ENCODE data around the gene TMEM120B.
"Not testable (repeated sequence)": the region's sequence is repeated elsewhere in the genome, so short reads cannot be mapped to it uniquely, and the experiment has no call there.

TMEM120B gene

DNA sequence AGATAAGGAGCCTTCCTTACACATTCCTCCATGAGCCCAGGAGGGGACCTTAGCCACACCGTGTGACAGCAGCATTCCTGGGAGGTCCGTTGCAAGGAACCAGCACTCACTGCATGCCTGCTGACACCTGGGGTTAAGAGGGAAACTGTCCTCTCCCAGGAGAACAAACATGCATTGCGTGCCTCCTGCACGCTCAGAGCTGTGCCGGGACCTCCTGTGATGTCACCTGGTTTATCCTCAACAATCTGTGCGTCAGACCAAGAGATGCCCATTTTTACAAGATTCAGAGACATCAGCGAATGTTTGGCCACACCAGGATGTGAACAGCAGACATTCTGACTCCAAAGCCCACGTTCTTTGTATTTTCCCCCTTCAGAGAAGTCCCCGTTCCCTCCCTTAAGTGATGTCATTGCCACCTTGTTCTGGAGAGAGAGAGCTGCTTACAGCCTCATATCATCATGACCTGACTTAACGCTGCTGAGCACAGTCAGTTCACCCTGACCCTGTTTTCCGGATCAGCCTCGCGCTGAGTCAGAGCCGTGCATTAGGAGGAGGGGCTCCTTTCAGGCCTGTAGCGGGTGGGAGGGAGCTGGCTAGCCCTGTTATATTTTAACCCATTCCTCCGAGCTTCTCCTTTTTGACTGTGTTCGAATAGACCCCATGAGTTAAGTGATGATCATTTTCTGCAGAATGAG is 36.2 kb downstream of the TMEM120B start:
- DNase-seq (ENCODE audit: low read depth): peak; percentile 40

DNA sequence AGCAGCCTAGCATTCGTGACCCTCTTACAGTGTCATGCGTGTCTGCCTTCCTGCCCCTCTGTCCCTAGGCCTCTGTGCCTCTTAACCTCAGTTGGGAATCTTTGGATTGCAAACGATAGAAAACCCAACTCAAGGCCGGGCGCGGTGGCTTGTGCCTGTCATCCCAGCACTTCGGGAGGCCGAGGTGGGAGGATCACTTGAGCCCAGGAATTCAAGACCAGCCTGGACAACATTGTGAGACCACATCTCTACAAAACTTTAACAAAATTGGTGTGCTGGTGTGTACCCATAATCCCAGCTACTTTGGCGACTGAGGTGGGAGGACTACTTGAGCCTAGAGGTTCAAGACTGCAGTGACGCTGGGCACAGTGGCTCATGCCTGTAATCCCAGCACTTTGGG is 36.7 kb downstream of the TMEM120B start:
- no peak for DNase-seq (ENCODE audit: low read depth)

DNA sequence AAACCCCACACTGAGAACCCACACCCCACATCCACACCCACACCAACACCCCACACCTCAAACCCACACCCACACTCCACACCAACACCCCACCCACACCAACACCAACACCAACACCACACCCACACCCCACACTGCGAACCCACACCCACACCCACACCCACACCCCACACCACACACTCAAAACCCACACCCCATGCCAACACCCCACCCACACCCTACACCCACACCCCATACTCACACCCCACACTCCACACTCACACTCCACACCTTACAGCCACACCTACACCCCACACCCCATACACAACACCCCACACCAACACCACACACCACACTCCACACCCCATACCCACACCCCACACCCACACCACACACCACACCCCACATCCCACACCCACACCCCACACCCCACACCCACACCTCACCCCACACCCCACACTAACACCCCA is 38.0 kb downstream of the TMEM120B start:
- DNase-seq (ENCODE audit: low read depth): no peak

DNA sequence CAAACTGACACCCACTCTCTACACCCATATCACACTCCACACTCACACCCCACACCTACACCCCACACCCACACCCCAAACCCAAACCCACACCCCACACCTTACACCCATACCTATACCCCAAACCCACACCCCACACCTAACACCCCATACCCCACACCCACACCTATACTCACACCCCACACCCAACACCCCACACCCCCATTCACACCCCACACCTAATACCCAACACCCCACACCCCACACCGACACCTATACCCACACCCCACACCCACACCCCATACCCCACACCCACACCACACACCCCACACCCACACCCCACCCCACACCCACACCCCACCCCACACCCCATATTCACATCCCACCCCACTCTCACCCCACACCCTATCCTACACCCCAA is 38.5 kb downstream of the TMEM120B start:
- DNase-seq (ENCODE audit: low read depth): no peak

DNA sequence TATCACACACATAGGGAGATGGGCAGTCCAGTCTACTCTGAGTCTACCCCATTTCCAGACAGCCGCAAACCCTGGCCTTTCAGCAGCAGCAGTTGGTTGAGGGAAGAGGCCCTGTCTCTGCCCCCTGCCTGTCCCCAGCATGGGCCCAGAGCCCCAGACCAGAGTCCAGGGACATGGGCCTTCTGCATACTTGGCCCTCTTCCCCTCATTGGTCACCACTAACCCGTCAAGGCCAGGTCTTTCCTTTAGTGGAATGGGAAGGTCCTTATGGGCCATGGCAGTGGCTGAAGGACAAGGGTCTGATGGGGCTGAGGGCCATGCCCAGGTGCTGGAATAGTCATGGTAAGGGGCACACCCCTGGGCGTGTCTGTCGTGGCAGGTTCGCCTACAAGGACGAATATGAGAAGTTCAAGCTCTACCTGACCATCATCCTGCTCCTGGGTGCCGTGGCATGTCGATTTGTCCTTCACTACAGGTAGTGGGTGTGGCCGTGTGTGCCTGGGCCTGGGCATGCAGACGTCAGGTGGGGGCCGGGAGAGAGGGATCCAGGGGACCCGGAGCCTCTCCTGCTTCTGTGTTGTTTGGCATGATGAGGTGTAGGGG is 39.3 kb downstream of the TMEM120B start:
- no peak for DNase-seq (ENCODE audit: low read depth)

DNA sequence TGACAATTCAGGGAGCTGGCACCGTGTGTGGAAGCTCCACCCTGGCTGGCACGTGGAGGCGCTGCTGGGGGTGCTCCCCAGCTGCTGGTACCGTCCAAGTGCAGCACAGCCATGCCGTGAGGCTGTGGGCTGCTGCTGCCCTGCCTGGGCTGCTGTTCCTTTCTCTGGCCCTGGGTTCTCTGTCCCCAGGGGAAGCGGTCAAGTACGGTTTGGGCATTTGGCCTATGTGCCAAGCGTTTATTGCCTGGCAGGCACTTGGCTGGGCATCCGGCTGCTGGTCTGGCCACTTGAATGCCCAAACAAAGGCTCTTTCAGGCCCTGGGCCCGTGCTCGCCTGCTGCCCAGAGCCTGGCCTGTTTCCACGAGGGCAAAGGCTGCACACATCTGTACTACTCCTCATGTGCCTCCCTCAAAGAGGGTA is 41.3 kb downstream of the TMEM120B start:
- no peak for DNase-seq (ENCODE audit: low read depth)

DNA sequence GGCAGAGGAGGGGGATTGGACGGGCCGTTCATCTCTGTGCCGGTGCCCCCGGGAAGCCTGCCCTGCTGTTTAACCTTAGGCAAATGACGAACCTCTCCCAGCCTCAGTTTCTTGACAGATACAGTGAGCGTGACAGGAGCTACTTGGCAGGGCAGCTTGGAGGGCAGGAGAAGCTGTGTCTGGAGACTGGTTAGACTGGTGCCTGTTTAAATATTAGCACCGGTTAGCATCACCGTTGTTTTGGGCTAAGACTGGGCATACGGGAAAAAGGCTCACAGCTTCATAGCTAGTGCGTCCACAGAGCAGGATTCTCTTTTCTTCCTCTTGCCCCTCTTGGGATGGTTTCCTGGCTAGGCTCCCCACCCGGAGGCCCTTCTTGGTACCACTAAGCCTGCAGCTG is 42.3 kb downstream of the TMEM120B start:
- no peak for DNase-seq (ENCODE audit: low read depth)

DNA sequence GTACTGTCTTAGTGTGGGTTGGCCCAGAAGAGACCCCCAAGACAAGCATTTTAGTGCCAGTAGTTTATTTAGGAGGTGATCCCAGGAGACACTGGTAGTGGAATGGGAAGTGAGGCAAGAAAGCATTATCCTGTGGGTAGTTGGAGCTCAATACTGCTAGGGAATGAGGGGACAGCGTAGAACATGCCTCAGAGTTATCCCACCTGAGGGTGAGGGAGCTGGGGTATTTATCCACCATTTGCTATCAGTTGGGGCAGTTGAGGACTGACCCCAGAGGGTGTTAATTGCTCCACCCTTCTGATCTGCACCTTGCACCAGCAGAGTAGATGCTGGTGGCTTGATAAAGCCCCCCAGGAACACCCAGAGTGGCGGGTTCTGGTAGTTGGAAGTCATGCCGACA is 43.0 kb downstream of the TMEM120B start:
- DNase-seq (ENCODE audit: low read depth): no peak

DNA sequence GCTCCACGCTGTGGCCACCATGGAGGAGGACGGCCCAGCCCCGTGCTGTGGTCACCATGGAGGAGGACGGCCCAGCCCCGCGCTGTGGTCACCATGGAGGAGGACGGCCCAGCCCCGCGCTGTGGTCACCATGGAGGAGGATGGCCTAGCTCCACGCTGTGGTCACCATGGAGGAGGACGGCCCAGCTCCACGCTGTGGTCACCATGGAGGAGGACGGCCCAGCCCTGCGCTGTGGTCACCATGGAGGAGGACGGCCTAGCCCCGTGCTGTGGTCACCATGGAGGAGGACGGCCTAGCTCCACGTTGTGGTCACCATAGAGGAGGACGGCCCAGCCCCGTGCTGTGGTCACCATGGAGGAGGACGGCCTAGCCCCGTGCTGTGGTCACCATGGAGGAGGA is 46.0 kb downstream of the TMEM120B start:
- DNase-seq (ENCODE audit: low read depth): not testable (repeated sequence)

DNA sequence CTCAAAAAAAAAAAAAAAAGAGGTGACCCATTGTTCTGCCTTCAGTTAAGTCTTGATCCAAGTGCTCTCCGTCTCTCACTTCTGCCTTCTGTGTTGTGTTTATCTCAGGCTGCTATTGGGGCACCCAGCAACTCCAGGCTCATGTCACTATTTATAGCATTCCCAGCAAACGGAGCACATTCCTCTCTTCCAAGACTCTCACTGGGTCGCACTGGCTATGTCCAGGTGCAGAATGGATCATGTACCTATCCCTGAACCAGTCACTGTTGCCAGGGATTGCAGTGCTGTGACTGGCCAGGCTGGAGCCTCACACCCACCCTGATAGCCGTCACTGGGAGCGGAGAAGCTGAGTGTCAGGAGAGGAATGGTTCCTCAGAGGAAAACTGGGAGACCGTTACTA is 49.7 kb downstream of the TMEM120B start:
- no peak for DNase-seq (ENCODE audit: low read depth)

DNA sequence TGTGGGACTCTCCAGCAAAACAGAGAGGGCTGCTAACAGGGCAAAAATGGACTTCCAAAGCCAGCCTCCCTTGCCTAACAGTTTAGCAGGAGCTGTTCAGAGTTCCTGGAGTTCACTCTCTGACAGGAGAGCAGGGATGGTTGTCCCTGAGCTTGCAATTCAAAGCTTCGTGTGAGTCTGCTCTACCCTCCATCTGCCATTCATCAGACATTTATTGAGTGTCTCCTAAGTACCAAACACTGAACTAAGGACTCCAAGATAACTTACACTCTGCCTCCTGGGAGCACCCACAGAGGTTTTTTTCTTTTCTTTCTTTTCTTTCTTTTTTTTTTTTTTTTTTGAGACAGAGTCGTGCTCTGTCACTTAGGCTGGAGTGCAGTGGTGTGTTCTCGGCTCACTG is 52.3 kb downstream of the TMEM120B start:
- DNase-seq (ENCODE audit: low read depth): no peak

DNA sequence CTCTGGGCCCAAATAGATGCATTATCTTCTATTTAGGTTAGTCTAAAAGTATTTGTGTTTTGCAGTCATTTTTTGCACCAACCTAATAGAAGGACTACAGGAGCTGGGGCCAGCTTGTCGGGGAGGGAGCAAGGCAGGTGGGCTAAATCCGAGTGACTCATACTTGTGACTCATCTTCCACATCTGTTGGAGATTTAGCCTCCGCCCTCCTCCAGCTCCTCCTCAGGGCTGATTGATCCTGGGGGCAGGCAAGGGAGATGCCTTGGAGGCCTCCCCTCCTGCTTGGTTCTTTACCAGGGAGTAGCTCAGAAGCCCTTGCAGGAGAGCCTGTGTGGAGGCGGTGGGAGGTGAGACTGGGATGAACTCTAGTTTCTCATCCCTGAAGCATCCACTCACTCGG is 53.0 kb downstream of the TMEM120B start:
- peak; percentile 27 for DNase-seq (ENCODE audit: low read depth)

DNA sequence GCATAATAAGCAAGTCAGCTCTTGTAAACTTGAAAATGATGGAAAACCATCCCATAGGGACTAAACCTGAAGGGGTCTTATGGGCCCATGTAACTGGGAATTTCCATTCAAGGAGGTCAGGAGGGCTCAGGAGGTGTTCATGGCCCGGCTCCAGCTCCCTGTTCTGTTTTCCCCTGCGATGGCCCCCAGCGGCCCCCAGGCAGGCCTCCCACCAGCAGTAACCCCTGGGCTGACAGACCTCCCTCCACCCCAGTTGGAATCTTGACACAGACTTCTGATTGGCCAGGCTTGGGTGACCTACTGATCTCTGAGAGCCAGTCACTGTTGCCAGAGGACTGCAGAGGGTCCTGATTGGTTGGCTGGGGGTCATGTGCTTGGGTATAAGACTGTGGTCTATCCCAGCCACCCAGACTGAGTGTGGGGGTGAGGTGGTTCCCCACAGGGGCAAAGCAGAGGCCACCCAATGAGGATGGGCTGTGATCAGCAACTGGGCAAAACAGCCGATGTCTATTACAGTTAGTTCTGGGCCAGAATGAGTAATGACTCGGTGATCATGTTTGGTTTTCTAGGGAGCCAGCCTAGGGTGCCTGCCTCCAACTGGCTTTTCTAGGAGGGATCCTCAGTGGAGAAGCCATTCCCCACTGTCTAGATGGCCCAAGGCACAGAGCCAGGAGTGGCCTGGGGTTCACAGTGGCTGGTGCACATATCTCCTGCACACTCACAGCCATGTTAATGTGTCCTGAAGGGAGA is 53.9 kb downstream of the TMEM120B start:
- peak; percentile 13 for DNase-seq (ENCODE audit: low read depth)

DNA sequence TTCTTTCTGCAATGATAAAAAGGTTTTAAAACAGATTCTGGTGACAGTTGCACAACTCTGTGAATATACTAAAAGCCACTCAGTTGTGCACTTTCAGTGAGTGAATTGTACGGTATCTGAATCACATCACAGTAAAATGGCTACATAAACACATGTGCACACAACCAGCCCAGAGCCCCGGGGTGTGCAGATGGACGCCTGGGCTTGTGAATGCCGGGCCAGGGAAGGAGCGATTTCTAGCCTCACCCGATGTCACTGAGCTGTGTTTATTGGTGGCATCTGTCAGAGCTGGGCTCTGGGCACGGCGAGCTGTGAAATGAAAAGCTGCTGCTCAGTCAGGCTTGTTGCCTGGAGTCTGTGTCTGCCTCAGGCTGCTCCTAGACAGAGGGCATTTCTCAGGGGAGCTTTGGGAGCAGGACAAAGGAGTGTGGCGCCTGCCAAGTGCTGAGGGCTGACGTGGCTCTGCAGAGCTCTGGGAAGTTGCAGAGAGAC is 55.0 kb downstream of the TMEM120B start:
- peak; percentile 45 for DNase-seq (ENCODE audit: low read depth)

DNA sequence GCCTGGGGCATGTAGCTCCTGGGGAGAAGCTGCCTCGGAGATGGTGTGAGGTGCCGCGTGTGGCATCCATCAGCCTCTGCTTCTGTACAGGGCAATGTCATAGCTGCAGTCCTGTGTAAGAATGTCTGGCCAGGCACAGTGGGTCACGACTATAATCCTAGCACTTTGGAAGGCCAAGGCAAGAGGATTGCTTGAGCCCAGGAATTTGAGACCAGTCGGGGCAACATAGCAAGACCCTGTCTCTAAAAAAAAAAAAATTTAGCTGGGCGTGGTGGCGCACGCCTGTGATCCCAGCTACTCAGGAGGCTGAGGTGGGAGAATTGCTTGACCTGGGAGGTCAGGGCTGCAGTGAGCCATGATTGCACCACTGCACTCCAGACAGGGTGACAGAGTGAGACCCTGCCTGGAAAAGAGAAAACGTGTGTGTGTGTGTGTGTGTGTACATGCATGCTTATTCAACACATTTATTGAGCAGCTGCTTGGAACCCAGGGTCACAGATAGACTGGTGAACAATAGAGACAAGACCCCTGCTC is 56.8 kb downstream of the TMEM120B start:
- DNase-seq (ENCODE audit: low read depth): no peak

DNA sequence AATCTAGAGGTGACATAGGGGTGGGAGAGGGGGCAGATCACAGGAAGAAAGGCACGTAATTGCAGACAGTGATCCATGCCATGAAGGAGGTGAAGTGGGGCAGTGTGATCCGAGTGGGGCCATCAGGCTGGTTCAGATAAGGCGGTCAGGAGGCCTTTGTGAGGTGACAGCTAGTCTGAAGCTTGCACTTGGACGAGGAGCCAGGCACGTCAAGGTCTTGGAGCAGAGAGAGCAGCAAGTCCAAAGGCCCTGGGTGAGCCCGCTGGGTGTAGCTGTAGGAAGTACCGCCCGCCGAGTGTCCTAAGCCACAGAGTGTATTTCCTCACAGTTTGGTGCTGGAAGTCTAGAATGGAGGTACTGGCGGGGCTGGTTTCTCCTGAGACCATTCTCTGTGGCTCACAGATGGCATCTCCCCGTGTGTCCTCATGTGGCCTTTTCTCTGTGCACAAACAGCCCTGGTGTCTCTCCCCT is 57.3 kb downstream of the TMEM120B start:
- DNase-seq (ENCODE audit: low read depth): no peak

DNA sequence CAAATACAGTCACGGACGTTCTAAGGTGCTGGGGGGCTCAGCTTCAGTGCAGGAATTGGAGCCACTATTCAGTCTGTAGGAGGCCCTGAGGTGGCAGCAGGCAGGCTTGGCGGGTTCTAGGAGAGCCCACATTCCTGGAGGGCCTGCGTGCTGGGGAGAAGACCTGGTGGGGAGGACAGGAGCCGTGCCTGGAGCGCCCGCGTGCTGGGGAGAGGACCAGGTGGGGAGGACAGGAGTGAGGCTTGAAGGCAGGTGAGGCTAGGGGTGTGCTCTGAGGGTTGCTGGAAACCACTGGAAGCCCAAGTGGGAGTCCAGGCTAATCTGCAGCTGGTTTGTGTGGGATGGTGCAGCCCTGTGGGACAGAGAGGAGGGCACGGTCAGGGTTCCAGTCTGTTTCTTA is 57.8 kb downstream of the TMEM120B start:
- no peak for DNase-seq (ENCODE audit: low read depth)

DNA sequence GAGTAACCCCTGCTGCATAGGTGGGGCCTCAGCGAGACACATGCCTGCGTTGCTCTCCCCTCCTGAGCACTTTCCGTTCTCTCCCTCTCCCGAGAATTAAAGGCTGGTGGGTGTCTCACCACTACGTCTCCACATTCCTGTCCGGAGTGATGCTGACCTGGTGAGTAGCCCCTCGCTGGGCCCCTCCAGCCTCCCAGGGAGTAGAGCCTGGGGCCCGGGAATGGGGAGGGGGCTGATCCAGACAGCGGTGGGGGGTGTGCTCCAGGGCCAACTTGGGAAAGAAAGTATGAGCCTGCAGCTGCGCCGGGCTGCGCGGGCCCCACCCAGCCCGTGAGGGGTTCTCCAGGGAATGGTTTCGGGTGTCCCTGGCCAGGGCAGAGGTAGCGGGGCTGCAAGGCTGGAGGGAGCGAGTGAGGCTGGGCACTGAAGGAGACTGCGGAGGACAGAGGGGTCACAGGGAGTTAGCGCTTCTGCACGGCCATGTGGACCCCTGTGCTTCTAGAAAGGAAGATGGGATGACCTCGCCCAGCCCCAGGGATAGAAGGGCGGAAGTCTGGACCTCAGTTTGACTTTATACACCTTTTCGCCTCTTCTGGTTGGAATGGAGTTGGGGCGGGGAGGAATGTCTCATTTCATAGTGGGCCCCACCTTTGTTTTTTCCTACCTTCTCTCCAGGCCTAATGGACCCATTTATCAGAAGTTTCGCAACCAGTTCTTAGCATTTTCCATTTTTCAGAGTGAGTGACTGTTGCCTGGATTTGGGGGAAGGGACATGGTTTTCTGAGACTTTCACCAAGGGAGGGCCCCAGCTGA is 58.5 kb downstream of the TMEM120B start:
- DNase-seq (ENCODE audit: low read depth): no peak

DNA sequence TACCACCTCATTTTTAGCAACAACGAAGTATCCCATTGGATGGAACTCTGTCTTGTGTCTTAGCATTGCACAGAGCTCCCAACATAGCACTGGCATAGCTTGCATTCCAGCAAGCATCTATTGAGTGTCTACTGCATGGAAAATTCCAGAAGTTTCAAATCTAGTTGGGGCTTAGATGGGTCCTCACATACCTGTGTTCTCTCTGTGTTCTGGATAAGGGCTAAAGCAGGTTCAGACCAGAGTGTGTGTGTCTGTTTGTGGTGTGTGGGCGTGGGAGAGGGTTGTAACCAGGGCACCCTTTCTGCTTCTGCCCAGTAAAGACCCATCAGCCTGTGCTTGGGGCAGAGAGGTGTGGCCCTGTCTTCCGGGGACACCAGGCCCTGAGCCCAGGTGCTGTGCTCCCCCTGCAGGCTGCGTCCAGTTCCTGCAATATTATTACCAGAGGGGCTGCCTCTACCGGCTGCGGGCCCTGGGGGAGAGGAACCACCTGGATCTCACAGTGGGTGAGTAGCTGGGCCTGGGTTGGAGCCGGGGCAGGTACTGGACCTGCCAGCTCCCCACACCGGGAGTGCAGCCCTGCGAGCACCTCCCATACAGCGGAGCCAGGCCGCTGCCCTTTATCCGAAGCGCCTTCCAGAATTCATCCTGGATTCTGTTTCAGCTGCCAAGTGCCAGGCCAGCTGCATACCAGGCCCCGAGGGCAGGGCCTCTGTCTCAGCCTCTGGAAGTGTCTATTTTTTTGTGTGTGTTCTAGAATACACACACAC is 60.6 kb downstream of the TMEM120B start:
- no peak for DNase-seq (ENCODE audit: low read depth)

DNA sequence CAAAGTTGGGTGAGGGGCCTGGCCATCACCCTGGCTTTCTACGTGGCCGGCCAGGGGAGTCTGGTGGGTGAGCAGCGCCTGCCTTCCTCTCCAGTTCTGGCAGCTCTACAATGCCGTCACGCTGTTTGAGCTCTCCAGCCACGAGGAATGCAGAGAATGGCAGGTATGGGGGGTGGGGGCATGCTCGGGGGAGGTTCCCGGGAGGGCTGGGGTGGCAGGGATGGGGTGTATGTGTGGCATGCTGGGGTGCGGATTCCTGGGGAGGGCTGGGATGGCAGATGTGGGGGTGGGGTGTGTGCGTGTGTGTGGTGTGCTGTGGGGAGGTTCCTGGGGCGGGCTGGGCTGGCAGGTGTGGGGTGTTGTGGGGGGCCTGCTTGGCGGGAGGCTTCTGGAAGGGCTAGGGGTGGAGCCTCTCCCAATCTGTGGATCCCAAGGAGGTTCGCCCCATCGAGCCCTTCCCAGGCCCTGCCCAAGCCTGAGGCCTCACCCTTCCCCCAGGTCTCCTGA is 62.5 kb downstream of the TMEM120B start:
- no peak for DNase-seq (ENCODE audit: low read depth)

DNA sequence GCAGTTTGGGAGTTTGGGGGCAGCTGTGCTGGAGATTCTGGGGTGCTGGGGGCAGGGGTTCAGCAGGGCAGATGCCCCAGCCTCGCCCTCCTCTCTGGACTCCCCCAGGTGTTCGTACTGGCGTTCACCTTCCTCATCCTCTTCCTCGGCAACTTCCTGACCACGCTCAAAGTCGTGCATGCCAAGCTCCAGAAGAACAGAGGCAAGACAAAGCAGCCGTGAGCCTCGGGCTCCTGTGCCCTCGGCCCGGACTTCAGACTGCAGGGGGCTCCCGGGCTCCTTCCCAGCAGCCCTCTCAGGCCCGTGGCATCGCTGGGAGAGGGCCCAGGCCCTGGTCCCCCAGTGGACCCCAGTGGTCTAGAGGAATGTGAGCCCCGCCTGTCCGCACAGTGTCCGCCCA is 62.9 kb downstream of the TMEM120B start:
- DNase-seq (ENCODE audit: low read depth): no peak
